Heart left ventricle (tissue), 16 donors: ENCODE data around the gene PAIP2B. TPM values are rescaled to one million over a fixed set of nuclear protein-coding genes. Genes with fewer than 3 reads are reported as not detected.

Experiments used
- ATAC-seq, 4 donors: fragments of 200-7000 bp; cut with Tn5 transposase; one replicate each; pipeline ENCODE4 v1.9.1; 2020 to 2022; ENCODE audit warnings: moderate library complexity in 4 of 4, mild to moderate bottlenecking in 3 of 4, moderate number of reproducible peaks in 1 of 4
- DNase-seq, 5 donors: peaks; one replicate each; pipeline ENCODE4 v3.0.0-alpha.2; 2020
- H3K27ac ChIP-seq, 12 donors: fragments of 200-600 bp; sonication (generic) in 4 of 12; one replicate each; pipeline versions ENCODE4 v1.5.0 to v1.8.0; 2016 to 2022; ENCODE audit warnings: mild to moderate bottlenecking in 2 of 12
- H3K27me3 ChIP-seq, 9 donors: fragments of 200-600 bp; sonication (generic) in 2 of 9; one replicate each; pipeline versions ENCODE4 v1.5.1 to v1.8.0; 2016 to 2022; ENCODE audit warnings: mild to moderate bottlenecking in 3 of 9
- H3K36me3 ChIP-seq, 9 donors: fragments of 200-600 bp; sonication (generic) in 2 of 9; one replicate each; pipeline versions ENCODE4 v1.5.0 to v1.8.0; 2018 to 2022; ENCODE audit warnings: mild to moderate bottlenecking in 2 of 9
- H3K4me1 ChIP-seq, 12 donors: fragments of 200-600 bp; sonication (generic) in 4 of 12; one replicate each; pipeline versions ENCODE4 v1.5.0 to v1.8.0; 2016 to 2022; ENCODE audit warnings: mild to moderate bottlenecking in 3 of 12
- H3K4me3 ChIP-seq, 12 donors: fragments of 200-600 bp; sonication (generic) in 4 of 12; one replicate each; pipeline versions ENCODE4 v1.5.0 to v1.8.0; 2017 to 2022; ENCODE audit warnings: mild to moderate bottlenecking in 9 of 12, moderate library complexity in 4 of 12
- H3K9me3 ChIP-seq, 12 donors: fragments of 200-600 bp; sonication (generic) in 4 of 12; one replicate each; pipeline versions ENCODE4 v1.5.0 to v1.8.0; 2016 to 2022; ENCODE audit warnings: mild to moderate bottlenecking in 1 of 12
- CTCF ChIP-seq, 12 donors: fragments of 200-600 bp; sonication (generic) in 4 of 12; IDR thresholded peaks; one replicate each; pipeline versions ENCODE4 v1.5.0 to v1.8.0; 2018 to 2022; ENCODE audit warnings: antibody characterized with exemption in 12 of 12, mild to moderate bottlenecking in 5 of 12
- POLR2A ChIP-seq, 2 donors: fragments of 450-650 bp; IDR thresholded peaks; one replicate each; pipeline ENCODE4 v1.6.1; 2017; ENCODE audit warnings: antibody characterized with exemption in 2 of 2, mild to moderate bottlenecking in 2 of 2, moderate library complexity in 2 of 2
- WGBS, 4 donors: extraction: QIAGEN DNeasy Blood & Tissue Kit in 2 of 4; methylation state at CpG; one replicate each; pipeline versions ENCODE4 v1.1.5 to v1.1.7; 2013 to 2018; 5-methylcytosine and 5-hydroxymethylcytosine counted together
- intact Hi-C, 10 donors: fragments of 100-400 bp; cut with DNase I; formaldehyde crosslinking; loops; one replicate each; pipeline versions ENCODE4 v1.11.1 to v1.14.2; 2022
- polyA plus RNA-seq, 2 donors: library from polyadenylated mRNA; stranded (reverse); fragments of 200-250 nt; gene quantifications; one replicate each; pipeline ENCODE4 v1.2.3, GENCODE V29; 2013
- total RNA-seq, 9 donors: library from RNA; depleted of rRNA in 2 of 9; stranded (reverse); fragments of >200 nt in 2 of 9; fragmentation: NEBNext Ultra II Directional in 3 of 9; extraction: Animal tissue kit (Norgen Biotek cat#: 25700) in 3 of 9; gene quantifications; one replicate each; pipeline versions ENCODE4 v1.1.0 to v1.2.4, GENCODE V29; 2016 to 2023
- donor health status: ischemic (EF 13 %, LVEDD 7.1; RV severe dilation, severe dysfunction).
- donor health status: healthy with polysubstance abuse.
- donor health status: DM: no; HTN: yes; CAD: no.
- donor health status: DM: no; HTN: no; CAD: no.
- donor health status: ischemic (EF 25% LVEDD 6.9; RV normal size, moderate dysfunction).
- donor health status: ischemic (EF 25% LVEDD 5.7; RV mildly dilated, moderate dysfunction).
- donor health status: healthy.
- donor health status: DM: yes; HTN: yes; CAD: no.
- donor health status: ischemic (EF 35%, LVEDD 5.7; RV mildly dilated, moderate dysfunction).
- donor health status: nonischemic (EF 11% LVEDD 7.7; RV severe dilation, severe dysfunction).
- donor health status: DM: yes; HTN: yes; CAD: no.
- donor health status: PGD.
- donor health status: ischemic (EF 29% LVEDD 5.4; RV normal size, mild dysfunction).
- donor health status: nonischemic (EF 23%, LVEDD 6.1; RV moderate dilation, normal function).

PAIP2B gene
- total and polyA plus RNA-seq, 11 donors, result 11.9 to 89.0 (median 53.2) TPM

DNA sequence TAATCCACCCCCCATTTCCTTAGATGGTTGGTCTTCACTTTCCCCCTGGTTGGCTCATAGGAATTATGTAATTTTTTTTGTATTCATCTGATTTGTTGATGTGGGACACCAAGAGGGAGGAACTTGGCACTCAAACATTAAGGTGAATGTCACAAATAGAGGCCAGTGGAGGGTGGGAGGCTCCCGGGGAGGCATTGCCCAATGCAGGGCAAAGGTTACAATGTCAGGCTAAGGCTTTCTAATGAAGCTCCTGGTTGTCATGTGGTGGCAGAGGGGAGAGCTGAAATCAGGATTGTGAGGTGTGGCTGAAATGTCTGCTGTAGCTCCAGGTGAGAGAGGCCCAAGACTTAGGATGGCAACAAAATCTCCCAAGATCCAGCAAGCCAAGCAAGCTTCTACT lies 53.8 kb downstream of the PAIP2B start:
- ATAC-seq (no peak), DNase-seq (no peak)
- no peak for TF ChIP-seq POLR2A (IDR thresholded peaks at IDR 0.05)
- TF ChIP-seq CTCF (IDR thresholded peaks at IDR 0.05), result no peak
- Histone ChIP-seq H3K9me3 (no peaks in the 10 kb centered on the region), H3K4me3 (no peak overlapping the region), H3K27ac (no peak overlapping the region), H3K27me3 (no peaks in the 10 kb centered on the region), H3K36me3 (no peaks in the 10 kb centered on the region), H3K4me1 (peaks cover 0 to 7% (median 0%) of the 10 kb centered on the region in 12 donors)
- intact Hi-C loops, result loop anchor here in 1 of 10 donors (5.0 kb wide), 1 partner anchor 34 kb away; no protein-coding TSS in a partner anchor
- 64 to 81% (median 69%) methylated on average over 1 of the region's 1 CpG for WGBS, 4 donors

- DNase-seq, result no peak
- Histone ChIP-seq H3K4me1 (no peaks in the 10 kb centered on the region), H3K4me3 (no peak overlapping the region), H3K27me3 (no peaks in the 10 kb centered on the region), H3K27ac (no peak overlapping the region), H3K36me3 (no peaks in the 10 kb centered on the region), H3K9me3 (no peaks in the 10 kb centered on the region)
- no peak for ATAC-seq
- 64 to 88% (median 71%) methylated on average over 3 of the region's 3 CpGs for WGBS, 4 donors
- TF ChIP-seq CTCF (IDR thresholded peaks at IDR 0.05) (no peak), POLR2A (IDR thresholded peaks at IDR 0.05) (no peak)
- intact Hi-C loops, result no loop called here
Observed at GRCh38 chr2:71166812-71167211, 60.1 kb downstream of the PAIP2B start.

GRCh38 chr2:71157124-71157793 lies 69.6 kb downstream of the PAIP2B start:
- Histone ChIP-seq H3K9me3 (no peaks in the 10 kb centered on the region), H3K4me1 (peaks cover 0 to 10% (median 5%) of the 10 kb centered on the region in 12 donors), H3K27me3 (no peaks in the 10 kb centered on the region), H3K27ac (peak overlapping the region in 1 of 12 donors; percentile 58), H3K36me3 (no peaks in the 10 kb centered on the region), H3K4me3 (peak overlapping the region in 4 of 12 donors; percentile 11 to 24 (median 14))
- TF ChIP-seq CTCF (IDR thresholded peaks at IDR 0.05) (peak; percentile 46 to 72 (median 58)), POLR2A (IDR thresholded peaks at IDR 0.05) (no peak)
- peak; percentile 27 to 63 (median 49) for DNase-seq
- 6 to 19% (median 9%) methylated on average over 13 to 16 of the region's 16 CpGs for WGBS, 4 donors
- peak; percentile 61 to 79 (median 75) for ATAC-seq
- intact Hi-C loops, result loop anchor here in 4 of 10 donors (5.0 to 10.0 kb wide), 2 partner anchors 348 to 355 kb away; no protein-coding TSS in a partner anchor

- WGBS, 4 donors, result 41 to 79% (median 62%) methylated on average over 5 to 6 of the region's 6 CpGs
- DNase-seq, result no peak
- peak in 1 of 4 donors; percentile 21 for ATAC-seq
- no peaks in the 10 kb centered on the region for H3K36me3 ChIP-seq
- intact Hi-C loops, result loop anchor here in 4 of 10 donors (5.0 to 10.0 kb wide), 2 partner anchors 348 to 356 kb away; no protein-coding TSS in a partner anchor
- H3K9me3 ChIP-seq, result no peaks in the 10 kb centered on the region
- H3K27ac ChIP-seq, result peak overlapping the region in 1 of 12 donors; percentile 58
- H3K4me3 ChIP-seq, result no peak overlapping the region
- no peak for TF ChIP-seq POLR2A (IDR thresholded peaks at IDR 0.05)
- no peak for TF ChIP-seq CTCF (IDR thresholded peaks at IDR 0.05)
- H3K27me3 ChIP-seq, result no peaks in the 10 kb centered on the region
- peaks cover 0 to 10% (median 5%) of the 10 kb centered on the region in 12 donors for H3K4me1 ChIP-seq
Observed at GRCh38 chr2:71156573-71156972, 70.3 kb downstream of the PAIP2B start.
